Activated T-cell treated with anti-CD3 and anti-CD28 coated beads for 48 hours (primary cell): ENCODE results near the gene UGT2B28.
A peak's percentile ranks its signal among the peaks of the same experiment; 100 is the strongest.
"Not testable (repeated sequence)": the region's sequence is repeated elsewhere in the genome, so short reads cannot be mapped to it uniquely, and the experiment has no call there.

Experiments used
- DNase-seq: peaks from one replicate; pipeline ENCODE4 v3.0.0-alpha.2; 2020; ENCODE audit warnings: low read depth

The UGT2B28 gene

DNA sequence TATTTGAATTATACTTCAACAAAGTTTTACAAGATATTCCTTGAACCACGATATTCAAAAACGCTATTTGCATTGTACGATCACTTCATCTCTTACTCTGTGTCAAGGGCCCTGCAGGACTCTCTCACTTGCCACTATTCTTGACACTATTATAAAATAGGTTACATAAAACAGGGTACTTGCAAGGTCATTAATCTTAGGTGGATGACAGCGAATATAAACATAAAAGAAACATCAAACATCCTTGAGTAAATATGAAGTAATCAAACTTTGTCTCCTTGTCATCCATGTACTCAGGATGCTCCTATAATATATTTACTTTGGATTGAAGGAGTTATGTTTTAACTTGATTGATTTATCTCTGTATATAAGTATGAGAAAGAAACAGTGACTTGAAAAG, at the start of gene UGT2B28:
UGT2B28 (plus strand) TSS at position 395 of the 400 bp plus-strand sequence. CDS start 26 bp downstream, outside the sequence.
- DNase-seq: not testable (repeated sequence)

GRCh38 chr4:69239092-69239491, 41.2 kb upstream of the UGT2B28 start:
- DNase-seq: no peak

DNA sequence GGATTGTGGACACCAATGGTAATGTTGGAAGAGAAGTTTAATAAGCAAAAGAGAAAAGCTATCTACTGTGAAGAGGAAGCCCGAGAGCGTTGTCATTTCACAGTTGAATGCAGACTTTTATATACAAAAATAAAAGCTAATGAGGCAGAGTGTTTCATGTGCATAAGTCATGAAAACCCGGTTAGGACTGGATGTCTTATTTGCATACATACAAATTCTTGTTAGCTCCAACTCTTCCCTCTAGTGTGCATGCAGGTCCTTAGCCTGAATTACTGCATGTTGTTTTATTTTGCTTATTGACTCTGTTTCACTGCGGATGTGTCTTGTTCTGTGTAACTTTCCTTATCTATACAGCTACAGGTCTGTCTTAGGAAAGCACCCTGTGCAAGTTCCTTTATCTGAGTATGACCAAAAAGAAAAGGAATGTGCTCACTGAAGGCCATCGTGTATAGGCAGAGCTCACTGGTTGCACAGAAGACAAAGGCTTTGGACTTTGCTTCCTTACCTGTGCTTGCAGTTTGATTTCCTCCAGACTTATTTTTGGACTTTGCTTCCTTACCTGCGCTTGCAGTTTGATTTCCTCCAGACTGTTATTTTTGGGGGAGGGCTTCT, 40.6 kb upstream of the UGT2B28 start:
- no peak for DNase-seq

DNA sequence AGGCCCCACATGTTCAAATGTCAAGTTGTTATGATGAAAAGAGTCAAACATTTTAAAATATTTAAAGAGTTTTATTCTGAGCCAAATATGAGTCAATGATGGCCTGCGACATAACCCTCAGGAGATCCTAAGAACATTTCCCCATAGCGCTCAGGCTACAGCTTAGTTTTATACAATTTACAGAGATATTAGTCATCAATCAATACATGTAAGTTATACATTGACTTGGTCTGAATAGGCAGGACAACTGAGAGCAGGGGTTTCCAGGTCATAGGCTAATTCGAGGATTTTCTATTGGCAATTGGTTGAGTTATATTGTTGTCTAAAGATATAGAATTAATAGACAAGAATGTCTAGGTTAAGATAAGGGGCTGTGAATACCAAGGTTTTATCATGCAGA, 39.5 kb upstream of the UGT2B28 start:
- DNase-seq: not testable (repeated sequence)

GRCh38 chr4:69241746-69242145, 38.5 kb upstream of the UGT2B28 start:
- DNase-seq: not testable (repeated sequence)

DNA sequence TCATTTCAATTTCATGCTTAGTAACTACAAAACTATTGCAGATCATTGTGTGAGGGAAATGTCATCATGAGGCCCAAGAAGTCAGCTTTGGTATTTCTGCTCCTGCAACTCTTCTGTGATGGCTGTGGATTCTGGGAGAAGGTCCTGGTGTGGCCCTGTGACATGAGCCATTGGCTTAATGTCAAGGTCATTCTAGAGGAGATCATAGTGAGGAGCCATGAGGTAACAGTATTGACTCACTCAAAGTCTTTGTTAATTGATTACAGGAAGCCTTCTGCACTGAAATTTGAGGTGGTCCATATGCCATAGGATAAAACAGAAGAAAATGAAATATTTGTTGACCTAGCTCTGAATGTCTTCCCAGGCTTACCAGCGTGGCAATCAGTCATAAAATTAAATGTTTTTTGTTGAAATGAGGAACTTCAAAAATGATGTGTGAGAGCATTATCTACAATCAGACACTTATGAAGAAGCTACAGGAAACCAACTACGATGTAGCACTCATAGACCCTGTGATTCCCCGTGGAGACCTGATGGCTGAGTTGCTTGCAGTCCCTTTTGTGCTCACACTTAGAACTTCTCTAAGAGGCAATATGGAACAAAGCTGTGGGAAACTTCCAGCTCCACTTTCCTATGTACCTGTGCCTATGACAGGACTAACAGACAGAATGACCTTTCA, 37.6 kb upstream of the UGT2B28 start:
- DNase-seq: not testable (repeated sequence)

DNA sequence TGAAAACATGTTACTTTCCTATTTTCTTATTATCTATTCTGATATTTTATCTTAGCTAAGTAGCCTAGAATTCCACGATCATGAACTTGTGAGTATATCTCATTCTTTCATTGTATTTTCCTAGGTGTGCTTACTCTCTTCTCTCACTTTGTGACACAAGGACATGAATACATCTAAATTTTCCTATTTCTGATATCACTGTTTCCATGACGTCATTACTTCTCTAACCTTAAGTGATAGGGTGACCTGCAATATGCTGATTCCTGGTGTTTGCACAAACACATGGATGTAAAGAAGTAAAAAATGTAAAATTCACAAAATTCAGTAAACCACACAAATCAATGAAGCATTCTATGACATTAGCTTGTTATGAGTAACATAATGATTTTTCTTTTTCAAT, 29.4 kb upstream of the UGT2B28 start:
- DNase-seq: not testable (repeated sequence)

- DNase-seq: not testable (repeated sequence)
Observed at GRCh38 chr4:69253147-69253772, 27.0 kb upstream of the UGT2B28 start.

DNA sequence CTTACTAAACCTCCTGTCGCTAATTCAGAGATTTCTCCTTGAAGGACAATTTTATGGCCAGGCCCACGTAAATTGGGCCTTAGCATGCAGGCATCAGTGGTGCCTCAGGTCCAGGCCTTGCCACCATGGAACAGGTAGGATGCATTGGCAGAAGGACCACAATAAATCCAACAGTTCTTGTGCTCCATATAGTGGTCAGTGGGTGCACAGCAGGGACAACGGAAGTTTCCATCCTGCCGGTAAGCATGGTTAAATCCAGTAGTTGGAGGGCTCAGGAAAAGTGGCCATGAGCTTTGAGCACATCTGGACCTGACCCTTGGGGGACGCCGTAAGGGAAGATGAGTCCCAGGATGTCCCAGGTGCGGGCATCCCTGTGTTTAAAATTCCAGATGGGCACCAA, 11.7 kb upstream of the UGT2B28 start:
- not testable (repeated sequence) for DNase-seq

DNA sequence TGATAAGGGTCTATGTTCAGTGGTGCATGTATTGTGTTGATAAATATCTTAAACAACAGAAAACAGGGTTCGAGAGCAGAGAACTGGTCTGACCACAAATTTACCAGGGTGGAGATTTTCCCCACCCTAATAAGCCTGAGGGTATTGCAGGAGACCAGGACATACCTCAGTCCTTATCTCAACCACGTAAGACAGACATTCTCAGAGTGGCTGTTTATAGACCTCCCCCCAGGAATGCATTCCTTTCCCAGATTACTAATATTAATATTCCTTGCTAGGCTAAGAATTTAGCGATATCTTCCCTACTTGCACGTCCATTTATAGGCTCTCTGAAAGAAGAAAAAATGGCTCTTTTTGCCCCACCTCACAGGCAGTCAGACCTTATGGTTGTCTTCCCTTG, 16.1 kb downstream of the UGT2B28 start:
- not testable (repeated sequence) for DNase-seq

DNA sequence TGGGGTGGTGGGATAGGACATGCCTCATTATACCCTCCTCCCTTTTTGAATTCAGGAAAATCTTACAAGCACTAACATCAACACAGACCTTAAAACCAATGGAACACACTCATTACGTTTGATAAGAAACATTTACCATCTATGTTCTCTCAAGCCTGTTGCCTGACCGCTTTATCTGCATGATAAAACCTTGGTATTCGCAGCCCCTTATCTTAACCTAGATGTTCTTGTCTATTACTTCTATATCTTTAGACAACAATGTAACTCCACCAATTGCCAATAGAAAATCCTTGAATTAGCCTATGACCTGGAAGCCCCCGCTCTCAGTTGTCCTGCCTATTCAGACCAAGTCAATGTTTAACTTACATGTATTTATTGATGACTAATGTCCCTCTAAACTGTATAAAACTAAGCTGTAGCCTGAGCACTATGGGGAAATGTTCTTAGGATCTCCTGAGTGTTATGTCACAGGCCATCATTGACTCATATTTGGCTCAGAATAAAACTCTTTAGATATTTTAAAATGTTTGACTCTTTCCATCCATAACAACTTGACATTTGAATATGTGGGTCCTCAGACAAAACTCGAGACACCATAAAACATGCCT, 28.3 kb downstream of the UGT2B28 start:
- not testable (repeated sequence) for DNase-seq

DNA sequence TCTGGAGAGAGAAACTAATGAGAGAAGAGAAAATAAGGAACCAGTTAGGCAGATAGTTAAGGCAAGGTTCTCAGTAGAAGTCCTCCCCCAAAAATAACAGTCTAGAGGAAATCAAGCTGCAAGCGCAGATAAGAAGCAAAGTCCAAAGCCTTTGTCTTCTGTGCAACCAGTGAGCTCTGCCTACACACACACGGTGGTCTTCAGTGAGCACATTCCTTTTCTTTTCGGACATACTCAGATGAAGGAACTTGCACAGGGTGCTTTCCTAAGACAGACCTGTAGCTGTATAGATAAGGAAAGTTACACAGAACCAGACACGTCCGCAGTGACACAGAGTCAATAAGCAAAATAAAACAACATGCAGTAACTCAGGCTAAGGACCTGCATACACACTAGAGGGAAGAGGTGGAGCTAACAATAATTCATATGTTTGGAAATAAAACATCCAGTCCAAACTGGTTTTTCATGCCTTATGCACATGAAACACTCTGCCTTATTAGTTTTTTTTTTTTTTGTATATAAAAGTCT, 29.3 kb downstream of the UGT2B28 start:
- not testable (repeated sequence) for DNase-seq

GRCh38 chr4:69310262-69310661, 30.0 kb downstream of the UGT2B28 start:
- not testable (repeated sequence) for DNase-seq

GRCh38 chr4:69317669-69318298, 37.5 kb downstream of the UGT2B28 start:
- peak; percentile 0 for DNase-seq

- no peak for DNase-seq
Observed at GRCh38 chr4:69321153-69321729, 41.0 kb downstream of the UGT2B28 start.

GRCh38 chr4:69322055-69322454, 41.8 kb downstream of the UGT2B28 start:
- DNase-seq: no peak

- no peak for DNase-seq
Observed at GRCh38 chr4:69323284-69323683, 43.0 kb downstream of the UGT2B28 start.

- no peak for DNase-seq
Observed at GRCh38 chr4:69330345-69331047, 50.2 kb downstream of the UGT2B28 start.

GRCh38 chr4:69331304-69331703, 51.0 kb downstream of the UGT2B28 start:
- not testable (repeated sequence) for DNase-seq

GRCh38 chr4:69335485-69335884, 55.2 kb downstream of the UGT2B28 start:
- not testable (repeated sequence) for DNase-seq

DNA sequence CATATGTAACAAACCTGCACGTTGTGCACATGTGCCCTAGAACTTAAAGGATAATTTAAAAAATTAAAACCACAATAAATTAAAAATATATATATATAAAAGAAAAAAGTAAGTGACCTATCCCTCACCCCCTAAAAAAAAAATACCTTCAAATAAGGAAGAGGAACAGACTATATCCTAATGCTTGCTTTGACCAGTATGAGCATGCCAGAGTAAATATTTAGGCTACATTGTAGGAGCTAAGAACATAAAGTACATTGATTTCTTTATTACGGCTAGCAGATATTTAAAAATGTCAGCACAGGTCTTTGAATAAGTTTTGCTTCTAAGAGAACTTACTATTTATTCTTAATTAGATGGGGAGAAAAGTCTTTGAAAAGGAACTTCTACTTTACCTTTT, 62.8 kb downstream of the UGT2B28 start:
- DNase-seq: not testable (repeated sequence)
